Measurements from ENCODE around the gene PPP1R15B. TPM values are rescaled to one million over a fixed set of nuclear protein-coding genes. Genes with fewer than 3 reads are reported as not detected.

Gene PPP1R15B
- polyA plus RNA-seq, 2 of the 4 experiments (the other 2 are of a cell fraction) = 26.9 to 51.9 TPM

- peaks cover 23% of the 10 kb centered on the region for H3K4me1 ChIP-seq
- no peak overlapping the region for H3K4me3 ChIP-seq
- H3K9me3 ChIP-seq = no peaks in the 10 kb centered on the region
- ChIA-PET CTCF (interaction anchor here (0.7 to 18.2 kb wide), 4 partner anchors 8 to 46 kb away, joined by 4 to 530 read pairs (median 10); partner anchors contain the start of gene PIK3C2B), POLR2A (no interaction called here)
- no peak for ATAC-seq
- TF ChIP-seq CBX2 (IDR thresholded peaks at IDR 0.05; ENCODE audit: borderline replicate concordance, low read depth) (no peak), CEBPB (IDR thresholded peaks at IDR 0.05) (no peak), ZNF302 (CRISPR knock-in tag; IDR thresholded peaks at IDR 0.05) (no peak), MYC (IDR thresholded peaks at IDR 0.05; ENCODE audit: borderline replicate concordance, low read length) (no peak), TP53 (CRISPR knock-in tag; IDR thresholded peaks at IDR 0.05) (no peak), HEYL (CRISPR knock-in tag; IDR thresholded peaks at IDR 0.05) (no peak), POLR2A (IDR thresholded peaks at IDR 0.05; ENCODE audit: low read length) (no peak), RARB (CRISPR knock-in tag; IDR thresholded peaks at IDR 0.05) (no peak), RCOR1 (IDR thresholded peaks at IDR 0.05; ENCODE audit: low read depth, low read length) (no peak)
- TF ChIP-seq, protein P1, sequence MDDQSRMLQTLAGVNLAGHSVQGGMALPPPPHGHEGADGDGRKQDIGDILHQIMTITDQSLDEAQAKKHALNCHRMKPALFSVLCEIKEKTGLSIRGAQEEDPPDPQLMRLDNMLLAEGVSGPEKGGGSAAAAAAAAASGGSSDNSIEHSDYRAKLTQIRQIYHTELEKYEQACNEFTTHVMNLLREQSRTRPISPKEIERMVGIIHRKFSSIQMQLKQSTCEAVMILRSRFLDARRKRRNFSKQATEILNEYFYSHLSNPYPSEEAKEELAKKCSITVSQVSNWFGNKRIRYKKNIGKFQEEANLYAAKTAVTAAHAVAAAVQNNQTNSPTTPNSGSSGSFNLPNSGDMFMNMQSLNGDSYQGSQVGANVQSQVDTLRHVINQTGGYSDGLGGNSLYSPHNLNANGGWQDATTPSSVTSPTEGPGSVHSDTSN (IDR thresholded peaks at IDR 0.05) = no peak
- TF ChIP-seq, protein P2, sequence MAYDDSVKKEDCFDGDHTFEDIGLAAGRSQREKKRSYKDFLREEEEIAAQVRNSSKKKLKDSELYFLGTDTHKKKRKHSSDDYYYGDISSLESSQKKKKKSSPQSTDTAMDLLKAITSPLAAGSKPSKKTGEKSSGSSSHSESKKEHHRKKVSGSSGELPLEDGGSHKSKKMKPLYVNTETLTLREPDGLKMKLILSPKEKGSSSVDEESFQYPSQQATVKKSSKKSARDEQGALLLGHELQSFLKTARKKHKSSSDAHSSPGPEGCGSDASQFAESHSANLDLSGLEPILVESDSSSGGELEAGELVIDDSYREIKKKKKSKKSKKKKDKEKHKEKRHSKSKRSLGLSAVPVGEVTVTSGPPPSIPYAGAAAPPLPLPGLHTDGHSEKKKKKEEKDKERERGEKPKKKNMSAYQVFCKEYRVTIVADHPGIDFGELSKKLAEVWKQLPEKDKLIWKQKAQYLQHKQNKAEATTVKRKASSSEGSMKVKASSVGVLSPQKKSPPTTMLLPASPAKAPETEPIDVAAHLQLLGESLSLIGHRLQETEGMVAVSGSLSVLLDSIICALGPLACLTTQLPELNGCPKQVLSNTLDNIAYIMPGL (CRISPR knock-in tag; IDR thresholded peaks at IDR 0.05; ENCODE audit: borderline replicate concordance) = no peak
- H3K4me2 ChIP-seq = no peak overlapping the region
- 85% methylated on average over 4 of the region's 4 CpGs for whole genome bisulfite sequencing (ENCODE audit: missing lambda C conversion rate)
- no peak for DNase-seq (ENCODE audit: low read depth in 1 of 2, low spot score in 1 of 2)
- H3K27ac ChIP-seq = no peak overlapping the region
- no peak for FAIRE-seq
Measured at GRCh38 chr1:204454476-204454875, 42.9 kb upstream of the PPP1R15B start.

- WGBS (ENCODE audit: missing lambda C conversion rate) = 84% methylated on average over 8 of the region's 8 CpGs
- no peaks in the 10 kb centered on the region for H3K9me3 ChIP-seq
- H3K4me2 ChIP-seq = no peak overlapping the region
- ATAC-seq = no peak
- TF ChIP-seq CBX2 (IDR thresholded peaks at IDR 0.05; ENCODE audit: borderline replicate concordance, low read depth) (no peak), NPAS2 (CRISPR knock-in tag; IDR thresholded peaks at IDR 0.05; ENCODE audit: borderline replicate concordance) (no peak), MYC (IDR thresholded peaks at IDR 0.05; ENCODE audit: borderline replicate concordance, low read length) (no peak), SMC3 (IDR thresholded peaks at IDR 0.05) (no peak), TP53 (CRISPR knock-in tag; IDR thresholded peaks at IDR 0.05) (no peak)
- no peak for FAIRE-seq
- no peak overlapping the region for H3K27ac ChIP-seq
- DNase-seq (ENCODE audit: low read depth in 1 of 2, low spot score in 1 of 2) = no peak
- ChIA-PET CTCF (interaction anchor here (1.2 to 18.2 kb wide), 3 partner anchors 22 to 354 kb away, joined by 4 to 530 read pairs (median 13); partner anchors contain the start of gene PIK3C2B), POLR2A (no interaction called here)
- H3K4me3 ChIP-seq = no peak overlapping the region
- peaks cover 36% of the 10 kb centered on the region for H3K4me1 ChIP-seq
Measured at GRCh38 chr1:204453141-204453772, 41.6 kb upstream of the PPP1R15B start.

- ATAC-seq = no peak
- WGBS (ENCODE audit: missing lambda C conversion rate) = 74% methylated on average over 8 of the region's 8 CpGs
- Histone ChIP-seq H3K4me1 (peaks cover 37% of the 10 kb centered on the region), H3K9me3 (no peaks in the 10 kb centered on the region), H3K4me2 (peak overlapping the region; percentile 41), H3K4me3 (no peak overlapping the region), H3K27ac (peak overlapping the region; percentile 44 to 67; a peak in 5 of 6 replicates)
- POLR2A ChIA-PET = no interaction called here
- TF ChIP-seq ZFP36 (IDR thresholded peaks at IDR 0.05; ENCODE audit: borderline replicate concordance, partially characterized antibody) = peak; percentile 60
- TF ChIP-seq RNF2 (IDR thresholded peaks at IDR 0.05; ENCODE audit: borderline replicate concordance, low read depth) = no peak
- no peak for DNase-seq (ENCODE audit: low read depth in 1 of 2, low spot score in 1 of 2)
- FAIRE-seq = no peak
- CTCF ChIA-PET = interaction anchor here (0.6 to 18.2 kb wide), 6 partner anchors 14 to 356 kb away, joined by 3 to 530 read pairs (median 12); partner anchors contain the start of gene PIK3C2B
Measured at GRCh38 chr1:204451352-204452124, 39.9 kb upstream of the PPP1R15B start.

All from A549 (cell line).